ENCODE results near the gene CUTA. TPM values are rescaled to one million over a fixed set of nuclear protein-coding genes. Genes with fewer than 3 reads are reported as not detected.
A peak's percentile ranks its signal among the peaks of the same experiment; 100 is the strongest.

CUTA gene
- total and polyA plus RNA-seq, 2 of the 13 experiments (the other 11 are each of a cell fraction or from before 2014, with no cell fraction given), result 170 to 180 TPM

DNA sequence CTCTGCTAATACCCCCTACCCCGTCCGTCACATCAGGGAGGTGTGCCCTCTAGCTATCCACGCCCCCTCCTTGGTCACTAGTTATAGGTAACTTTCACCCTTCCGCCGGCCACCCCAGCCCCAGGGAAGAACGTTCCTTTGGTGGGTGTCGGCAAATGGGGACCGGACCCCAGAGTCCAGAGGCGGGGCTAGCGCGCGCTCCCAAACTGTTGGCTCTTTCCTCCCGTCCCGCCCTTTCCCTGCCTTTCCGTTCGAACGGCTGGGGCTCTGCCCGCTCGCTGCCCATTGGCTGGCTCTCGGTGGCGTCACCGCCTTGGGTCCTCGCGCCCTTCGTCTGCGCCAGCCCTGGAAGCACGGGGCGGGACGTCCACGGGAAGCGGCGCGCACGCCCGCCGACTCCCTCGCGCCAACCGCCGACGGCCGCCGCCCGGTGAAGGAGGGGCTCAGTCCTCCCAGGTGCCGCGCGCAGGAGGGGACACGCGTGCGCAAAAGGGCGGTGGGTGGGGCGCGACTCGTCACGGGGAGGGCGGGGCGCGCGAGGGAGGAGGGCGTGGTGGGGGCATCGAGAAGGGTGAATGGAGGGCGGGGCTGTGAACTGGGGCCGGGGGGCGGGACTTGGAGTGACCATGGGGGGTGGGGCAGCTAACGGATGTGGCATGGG, 7.7 kb downstream of the CUTA start (continued):
- TF ChIP-seq, protein P1, sequence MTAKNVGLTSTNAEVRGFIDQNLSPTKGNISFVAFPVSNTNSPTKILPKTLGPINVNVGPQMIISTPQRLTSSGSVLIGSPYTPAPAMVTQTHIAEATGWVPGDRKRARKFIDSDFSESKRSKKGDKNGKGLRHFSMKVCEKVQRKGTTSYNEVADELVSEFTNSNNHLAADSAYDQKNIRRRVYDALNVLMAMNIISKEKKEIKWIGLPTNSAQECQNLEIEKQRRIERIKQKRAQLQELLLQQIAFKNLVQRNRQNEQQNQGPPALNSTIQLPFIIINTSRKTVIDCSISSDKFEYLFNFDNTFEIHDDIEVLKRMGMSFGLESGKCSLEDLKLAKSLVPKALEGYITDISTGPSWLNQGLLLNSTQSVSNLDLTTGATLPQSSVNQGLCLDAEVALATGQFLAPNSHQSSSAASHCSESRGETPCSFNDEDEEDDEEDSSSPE (CRISPR knock-in tag; IDR thresholded peaks at IDR 0.05), result peak; percentile 98
- TF ChIP-seq ZSCAN22 (CRISPR knock-in tag; IDR thresholded peaks at IDR 0.05), result 0 out of 2 replicates have a peak, but pooled peaks have one; percentile 55
- TF ChIP-seq ZNF383 (CRISPR knock-in tag; IDR thresholded peaks at IDR 0.05; ENCODE audit: borderline replicate concordance), result no peak
- peak; percentile 92 for TF ChIP-seq ZNF34 (CRISPR knock-in tag; IDR thresholded peaks at IDR 0.05; ENCODE audit: borderline replicate concordance)
- no peak for TF ChIP-seq HDAC6 (IDR thresholded peaks at IDR 0.05; ENCODE audit: low read depth, low read length)
- peak; percentile 95; the same call in 1 of the 2 replicates for TF ChIP-seq ZNF33B (CRISPR knock-in tag; IDR thresholded peaks at IDR 0.05)
- TF ChIP-seq ZEB1 (IDR thresholded peaks at IDR 0.05; ENCODE audit: insufficient replicate concordance, low read depth), result no peak
- peak; percentile 54; the same call in 1 of the 2 replicates for TF ChIP-seq ZNF354B (CRISPR knock-in tag; IDR thresholded peaks at IDR 0.05)
- TF ChIP-seq ZNF143 (CRISPR knock-in tag; IDR thresholded peaks at IDR 0.05), result peak; percentile 71
- peak; percentile 89 for TF ChIP-seq ZNF792 (CRISPR knock-in tag; IDR thresholded peaks at IDR 0.05)
- 0 out of 2 replicates have a peak, but pooled peaks have one; percentile 64 for TF ChIP-seq NFATC3 (CRISPR knock-in tag; IDR thresholded peaks at IDR 0.05)
- TF ChIP-seq ZNF224 (CRISPR knock-in tag; IDR thresholded peaks at IDR 0.05), result no peak; the same call in 1 of the 2 replicates
- TF ChIP-seq SRSF4 (IDR thresholded peaks at IDR 0.05; ENCODE audit: low read depth, low read length, poor library complexity, severe bottlenecking), result no peak
- TF ChIP-seq, protein P2, sequence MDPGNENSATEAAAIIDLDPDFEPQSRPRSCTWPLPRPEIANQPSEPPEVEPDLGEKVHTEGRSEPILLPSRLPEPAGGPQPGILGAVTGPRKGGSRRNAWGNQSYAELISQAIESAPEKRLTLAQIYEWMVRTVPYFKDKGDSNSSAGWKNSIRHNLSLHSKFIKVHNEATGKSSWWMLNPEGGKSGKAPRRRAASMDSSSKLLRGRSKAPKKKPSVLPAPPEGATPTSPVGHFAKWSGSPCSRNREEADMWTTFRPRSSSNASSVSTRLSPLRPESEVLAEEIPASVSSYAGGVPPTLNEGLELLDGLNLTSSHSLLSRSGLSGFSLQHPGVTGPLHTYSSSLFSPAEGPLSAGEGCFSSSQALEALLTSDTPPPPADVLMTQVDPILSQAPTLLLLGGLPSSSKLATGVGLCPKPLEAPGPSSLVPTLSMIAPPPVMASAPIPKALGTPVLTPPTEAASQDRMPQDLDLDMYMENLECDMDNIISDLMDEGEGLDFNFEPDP (CRISPR knock-in tag; conservative IDR thresholded peaks at IDR 0.05), result no peak
- peak; percentile 61; the same call in 1 of the 2 replicates for TF ChIP-seq KMT2A (CRISPR knock-in tag; IDR thresholded peaks at IDR 0.05)
- peak; percentile 87 for TF ChIP-seq ZNF879 (CRISPR knock-in tag; IDR thresholded peaks at IDR 0.05)
- peak; percentile 53 for TF ChIP-seq ZNF501 (CRISPR knock-in tag; IDR thresholded peaks at IDR 0.05)
- peak; percentile 98 for TF ChIP-seq ZNF883 (CRISPR knock-in tag; IDR thresholded peaks at IDR 0.05; ENCODE audit: not compliant biosample characterization)
- TF ChIP-seq GPN1 (CRISPR knock-in tag; IDR thresholded peaks at IDR 0.05; ENCODE audit: borderline replicate concordance), result peak; percentile 73; the same call in 1 of the 2 replicates
- TF ChIP-seq, protein P3, sequence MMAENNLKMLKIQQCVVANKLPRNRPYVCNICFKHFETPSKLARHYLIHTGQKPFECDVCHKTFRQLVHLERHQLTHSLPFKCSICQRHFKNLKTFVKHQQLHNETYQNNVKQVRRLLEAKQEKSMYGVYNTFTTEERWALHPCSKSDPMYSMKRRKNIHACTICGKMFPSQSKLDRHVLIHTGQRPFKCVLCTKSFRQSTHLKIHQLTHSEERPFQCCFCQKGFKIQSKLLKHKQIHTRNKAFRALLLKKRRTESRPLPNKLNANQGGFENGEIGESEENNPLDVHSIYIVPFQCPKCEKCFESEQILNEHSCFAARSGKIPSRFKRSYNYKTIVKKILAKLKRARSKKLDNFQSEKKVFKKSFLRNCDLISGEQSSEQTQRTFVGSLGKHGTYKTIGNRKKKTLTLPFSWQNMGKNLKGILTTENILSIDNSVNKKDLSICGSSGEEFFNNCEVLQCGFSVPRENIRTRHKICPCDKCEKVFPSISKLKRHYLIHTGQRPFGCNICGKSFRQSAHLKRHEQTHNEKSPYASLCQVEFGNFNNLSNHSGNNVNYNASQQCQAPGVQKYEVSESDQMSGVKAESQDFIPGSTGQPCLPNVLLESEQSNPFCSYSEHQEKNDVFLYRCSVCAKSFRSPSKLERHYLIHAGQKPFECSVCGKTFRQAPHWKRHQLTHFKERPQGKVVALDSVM (CRISPR knock-in tag; IDR thresholded peaks at IDR 0.05), result no peak
- TF ChIP-seq, protein P4, sequence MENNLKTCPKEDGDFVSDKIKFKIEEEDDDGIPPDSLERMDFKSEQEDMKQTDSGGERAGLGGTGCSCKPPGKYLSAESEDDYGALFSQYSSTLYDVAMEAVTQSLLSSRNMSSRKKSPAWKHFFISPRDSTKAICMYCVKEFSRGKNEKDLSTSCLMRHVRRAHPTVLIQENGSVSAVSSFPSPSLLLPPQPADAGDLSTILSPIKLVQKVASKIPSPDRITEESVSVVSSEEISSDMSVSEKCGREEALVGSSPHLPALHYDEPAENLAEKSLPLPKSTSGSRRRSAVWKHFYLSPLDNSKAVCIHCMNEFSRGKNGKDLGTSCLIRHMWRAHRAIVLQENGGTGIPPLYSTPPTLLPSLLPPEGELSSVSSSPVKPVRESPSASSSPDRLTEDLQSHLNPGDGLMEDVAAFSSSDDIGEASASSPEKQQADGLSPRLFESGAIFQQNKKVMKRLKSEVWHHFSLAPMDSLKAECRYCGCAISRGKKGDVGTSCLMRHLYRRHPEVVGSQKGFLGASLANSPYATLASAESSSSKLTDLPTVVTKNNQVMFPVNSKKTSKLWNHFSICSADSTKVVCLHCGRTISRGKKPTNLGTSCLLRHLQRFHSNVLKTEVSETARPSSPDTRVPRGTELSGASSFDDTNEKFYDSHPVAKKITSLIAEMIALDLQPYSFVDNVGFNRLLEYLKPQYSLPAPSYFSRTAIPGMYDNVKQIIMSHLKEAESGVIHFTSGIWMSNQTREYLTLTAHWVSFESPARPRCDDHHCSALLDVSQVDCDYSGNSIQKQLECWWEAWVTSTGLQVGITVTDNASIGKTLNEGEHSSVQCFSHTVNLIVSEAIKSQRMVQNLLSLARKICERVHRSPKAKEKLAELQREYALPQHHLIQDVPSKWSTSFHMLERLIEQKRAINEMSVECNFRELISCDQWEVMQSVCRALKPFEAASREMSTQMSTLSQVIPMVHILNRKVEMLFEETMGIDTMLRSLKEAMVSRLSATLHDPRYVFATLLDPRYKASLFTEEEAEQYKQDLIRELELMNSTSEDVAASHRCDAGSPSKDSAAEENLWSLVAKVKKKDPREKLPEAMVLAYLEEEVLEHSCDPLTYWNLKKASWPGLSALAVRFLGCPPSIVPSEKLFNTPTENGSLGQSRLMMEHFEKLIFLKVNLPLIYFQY (CRISPR knock-in tag; IDR thresholded peaks at IDR 0.05; ENCODE audit: borderline replicate concordance), result 0 out of 2 replicates have a peak, but pooled peaks have one; percentile 70
- 0 out of 2 replicates have a peak, but pooled peaks have one; percentile 11 for TF ChIP-seq BRD4 (CRISPR knock-in tag; IDR thresholded peaks at IDR 0.05)

Measured in HepG2 (cell line).